Measurements from ENCODE around the gene CASK. TPM values are rescaled to one million over a fixed set of nuclear protein-coding genes. Genes with fewer than 3 reads are reported as not detected.

Gene CASK
- total RNA-seq, 4 donors from 2014 or later = 33.1 to 41.6 (median 36.4) TPM

DNA sequence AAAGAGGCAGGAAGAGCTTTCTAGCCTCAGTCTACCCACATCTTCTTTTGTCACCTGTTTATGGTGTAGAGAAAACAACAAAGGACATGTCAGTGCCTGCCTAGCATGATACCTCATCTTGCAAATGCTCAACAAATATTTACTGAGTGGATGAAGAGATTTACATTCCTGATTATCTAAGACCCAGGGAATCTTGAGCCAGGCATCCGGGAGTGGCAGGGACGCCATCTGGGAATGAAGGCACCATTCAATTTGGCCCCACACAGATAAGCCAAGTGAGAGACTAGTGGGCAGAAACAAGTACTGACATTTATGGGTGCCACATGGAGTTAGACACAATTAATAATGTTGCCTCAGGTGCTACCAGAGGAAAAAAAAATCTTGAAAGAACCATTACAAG, 36.8 kb upstream of the CASK start:
- Histone ChIP-seq H3K27me3 (no peaks in the 10 kb centered on the region), H3K36me3 (no peaks in the 10 kb centered on the region), H3K4me3 (replicated peaks in 1 of 3) (no peak overlapping the region), H3K9me3 (no peaks in the 10 kb centered on the region), H3K27ac (no peak overlapping the region), H3K4me1 (no peaks in the 10 kb centered on the region)
- intact Hi-C loops (cut with DNase I) = no loop called here
- 86 to 88% methylated on average over 2 of the region's 2 CpGs for WGBS, 2 donors
- TF ChIP-seq POLR2A (IDR thresholded peaks at IDR 0.05) = no peak
- TF ChIP-seq, protein P1, sequence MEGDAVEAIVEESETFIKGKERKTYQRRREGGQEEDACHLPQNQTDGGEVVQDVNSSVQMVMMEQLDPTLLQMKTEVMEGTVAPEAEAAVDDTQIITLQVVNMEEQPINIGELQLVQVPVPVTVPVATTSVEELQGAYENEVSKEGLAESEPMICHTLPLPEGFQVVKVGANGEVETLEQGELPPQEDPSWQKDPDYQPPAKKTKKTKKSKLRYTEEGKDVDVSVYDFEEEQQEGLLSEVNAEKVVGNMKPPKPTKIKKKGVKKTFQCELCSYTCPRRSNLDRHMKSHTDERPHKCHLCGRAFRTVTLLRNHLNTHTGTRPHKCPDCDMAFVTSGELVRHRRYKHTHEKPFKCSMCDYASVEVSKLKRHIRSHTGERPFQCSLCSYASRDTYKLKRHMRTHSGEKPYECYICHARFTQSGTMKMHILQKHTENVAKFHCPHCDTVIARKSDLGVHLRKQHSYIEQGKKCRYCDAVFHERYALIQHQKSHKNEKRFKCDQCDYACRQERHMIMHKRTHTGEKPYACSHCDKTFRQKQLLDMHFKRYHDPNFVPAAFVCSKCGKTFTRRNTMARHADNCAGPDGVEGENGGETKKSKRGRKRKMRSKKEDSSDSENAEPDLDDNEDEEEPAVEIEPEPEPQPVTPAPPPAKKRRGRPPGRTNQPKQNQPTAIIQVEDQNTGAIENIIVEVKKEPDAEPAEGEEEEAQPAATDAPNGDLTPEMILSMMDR (IDR thresholded peaks at IDR 0.05) = no peak
- no peak for DNase-seq

DNA sequence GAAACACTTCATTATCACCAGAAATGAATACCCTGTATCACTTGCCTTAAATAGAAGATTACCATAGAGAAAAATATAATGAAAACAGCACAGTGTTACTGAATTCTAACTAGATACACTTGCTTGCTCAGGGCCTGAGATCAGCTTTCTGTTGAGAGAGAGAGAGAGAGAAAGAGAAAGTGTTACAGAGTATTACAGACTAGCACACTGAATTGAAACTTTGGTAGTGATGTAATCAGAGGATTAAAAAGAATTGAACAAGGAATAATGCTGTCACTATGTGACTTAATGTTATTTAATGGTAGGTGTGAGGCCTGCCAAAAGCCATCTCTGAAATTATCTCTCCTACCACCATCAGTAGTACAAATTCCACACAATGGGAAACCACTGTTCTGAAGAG, 35.5 kb upstream of the CASK start:
- no peak for DNase-seq
- Histone ChIP-seq H3K27me3 (no peaks in the 10 kb centered on the region), H3K36me3 (no peaks in the 10 kb centered on the region), H3K4me1 (no peaks in the 10 kb centered on the region), H3K4me3 (replicated peaks in 1 of 3) (no peak overlapping the region), H3K9me3 (no peaks in the 10 kb centered on the region), H3K27ac (no peak overlapping the region)
- intact Hi-C loops (cut with DNase I) = no loop called here
- no peak for TF ChIP-seq POLR2A (IDR thresholded peaks at IDR 0.05)
- TF ChIP-seq, protein P1 (IDR thresholded peaks at IDR 0.05) = no peak

DNA sequence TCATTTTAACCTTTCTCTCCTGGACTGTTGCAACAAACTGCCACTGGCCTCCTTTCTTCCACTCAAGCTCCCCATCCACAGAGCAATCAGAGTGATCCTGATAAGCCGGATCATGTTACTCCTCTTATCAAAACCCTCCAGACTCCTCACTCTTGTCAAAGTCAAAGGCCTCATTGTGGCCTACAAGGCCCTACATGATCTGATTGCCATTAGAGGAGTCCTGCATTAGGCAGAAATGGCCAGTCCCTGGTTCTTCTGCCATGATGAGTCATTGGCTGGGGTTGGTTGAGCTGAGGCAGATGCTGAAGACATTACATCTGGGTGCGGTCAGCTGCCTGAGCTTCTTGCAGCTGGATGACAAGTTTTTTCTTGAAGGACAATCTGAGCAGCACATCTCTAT, 32.7 kb upstream of the CASK start:
- intact Hi-C loops (cut with DNase I) = no loop called here
- no peak for TF ChIP-seq POLR2A (IDR thresholded peaks at IDR 0.05)
- TF ChIP-seq, protein P1 (IDR thresholded peaks at IDR 0.05) = no peak
- no peak for DNase-seq
- H3K4me1 ChIP-seq = no peaks in the 10 kb centered on the region
- no peaks in the 10 kb centered on the region for H3K27me3 ChIP-seq
- H3K36me3 ChIP-seq = no peaks in the 10 kb centered on the region
- no peak overlapping the region for H3K27ac ChIP-seq
- no peak overlapping the region for H3K4me3 ChIP-seq (replicated peaks in 1 of 3)
- H3K9me3 ChIP-seq = no peaks in the 10 kb centered on the region
- WGBS, 2 donors = 88 to 100% methylated on average over 1 to 2 of the region's 2 CpGs

DNA sequence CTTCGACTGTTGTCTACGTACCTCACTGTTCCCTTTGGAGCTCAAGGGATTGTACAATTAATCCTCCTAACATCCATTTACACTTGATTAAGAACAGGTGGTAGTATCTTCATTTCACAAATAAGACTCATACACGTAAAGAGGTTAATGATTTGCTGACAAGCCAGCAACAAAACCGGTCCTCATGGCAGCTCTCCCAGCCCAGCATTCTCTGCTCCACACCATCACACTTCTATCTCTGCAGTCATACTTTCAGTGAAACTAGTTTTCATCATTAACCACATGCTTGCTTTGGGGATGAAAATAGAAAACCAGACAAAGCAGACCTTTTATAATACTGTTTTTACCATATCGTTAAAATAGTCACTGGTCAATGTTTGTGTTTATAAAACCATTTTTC, 28.7 kb upstream of the CASK start:
- no peaks in the 10 kb centered on the region for H3K9me3 ChIP-seq
- no peak for TF ChIP-seq POLR2A (IDR thresholded peaks at IDR 0.05)
- TF ChIP-seq, protein P1 (IDR thresholded peaks at IDR 0.05) = no peak
- no peaks in the 10 kb centered on the region for H3K27me3 ChIP-seq
- H3K36me3 ChIP-seq = no peaks in the 10 kb centered on the region
- 79 to 85% methylated on average over 5 of the region's 5 CpGs for WGBS, 2 donors
- DNase-seq = no peak
- no peak overlapping the region for H3K27ac ChIP-seq
- no peaks in the 10 kb centered on the region for H3K4me1 ChIP-seq
- intact Hi-C loops (cut with DNase I) = no loop called here
- H3K4me3 ChIP-seq (replicated peaks in 1 of 3) = no peak overlapping the region

DNA sequence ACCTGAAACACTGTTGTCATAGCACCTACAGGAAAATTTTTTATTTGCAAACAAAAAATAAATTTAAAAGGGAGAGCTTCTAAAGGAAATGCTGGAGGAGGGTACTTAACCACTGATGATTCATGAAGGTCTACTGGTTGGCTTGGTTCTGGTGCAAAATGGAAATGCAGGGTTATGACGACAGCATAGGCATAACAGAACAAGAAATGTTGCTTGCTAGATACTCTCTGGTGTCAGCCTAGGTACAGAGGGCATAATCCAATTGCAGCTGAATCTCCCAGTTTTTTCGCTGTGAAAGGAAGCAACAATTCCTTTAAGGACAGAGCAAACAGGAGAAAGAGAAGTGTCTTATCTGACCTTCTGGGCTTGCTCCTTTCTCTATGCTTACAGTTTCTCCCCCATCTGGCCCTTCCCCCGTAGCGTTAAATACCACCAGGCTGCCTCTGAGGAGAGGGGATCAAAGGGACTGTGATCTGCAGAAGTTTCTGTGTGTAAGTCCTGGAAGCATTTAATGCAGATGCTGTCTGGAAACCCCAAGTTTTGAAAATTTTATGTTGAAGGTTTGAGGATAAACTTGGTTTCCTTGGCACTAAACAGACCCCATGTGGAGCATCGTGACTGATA, 23.7 kb upstream of the CASK start:
- no peaks in the 10 kb centered on the region for H3K4me1 ChIP-seq
- no peaks in the 10 kb centered on the region for H3K27me3 ChIP-seq
- H3K4me3 ChIP-seq (replicated peaks in 1 of 3) = no peak overlapping the region
- TF ChIP-seq, protein P1 (IDR thresholded peaks at IDR 0.05) = no peak
- TF ChIP-seq POLR2A (IDR thresholded peaks at IDR 0.05) = no peak
- no peaks in the 10 kb centered on the region for H3K36me3 ChIP-seq
- no peak overlapping the region for H3K27ac ChIP-seq
- intact Hi-C loops (cut with DNase I) = no loop called here
- no peaks in the 10 kb centered on the region for H3K9me3 ChIP-seq
- DNase-seq = no peak
- WGBS, 2 donors = 58 to 82% methylated on average over 5 of the region's 5 CpGs

Data from thyroid gland (tissue), 4 donors.